IgD-negative memory B cell (primary cell): ENCODE data around the gene POMGNT2. TPM values are rescaled to one million over a fixed set of nuclear protein-coding genes. Genes with fewer than 3 reads are reported as not detected.

Experiments used
- H3K27ac Mint-ChIP-seq, 3 donors: one replicate each; pipeline ENCODE4 v1.8.0; 2020 to 2022; ENCODE audit warnings: mild to moderate bottlenecking in 3 of 3, mixed read lengths in 3 of 3, moderate library complexity in 1 of 3
- H3K27me3 Mint-ChIP-seq: one replicate; pipeline ENCODE4 v1.8.0; 2021; ENCODE audit warnings: mixed read lengths
- H3K36me3 Mint-ChIP-seq: one replicate; pipeline ENCODE4 v1.8.0; 2020; ENCODE audit warnings: mild to moderate bottlenecking, mixed read lengths
- H3K4me1 Mint-ChIP-seq, 3 donors: one replicate each; pipeline ENCODE4 v1.8.0; 2020 to 2022; ENCODE audit warnings: mixed read lengths in 3 of 3, mild to moderate bottlenecking in 1 of 3
- H3K4me3 Mint-ChIP-seq, 4 donors: one replicate each; pipeline ENCODE4 v1.8.0; 2020 to 2022; ENCODE audit warnings: mild to moderate bottlenecking in 4 of 4, mixed read lengths in 4 of 4, moderate library complexity in 3 of 4
- H3K9me3 Mint-ChIP-seq, 3 donors: one replicate each; pipeline ENCODE4 v1.8.0; 2020 to 2021; ENCODE audit warnings: mixed read lengths in 3 of 3, mild to moderate bottlenecking in 1 of 3
- polyA plus RNA-seq: library from polyadenylated mRNA; unstranded; fragments of 300-500 nt; fragmentation: Illumina TruSeq; gene quantifications from one replicate; pipeline ENCODE4 v1.2.3, GENCODE V29; 2021

The POMGNT2 gene
- polyA plus RNA-seq, 1 donor from 2014 or later = 4.1 TPM

DNA sequence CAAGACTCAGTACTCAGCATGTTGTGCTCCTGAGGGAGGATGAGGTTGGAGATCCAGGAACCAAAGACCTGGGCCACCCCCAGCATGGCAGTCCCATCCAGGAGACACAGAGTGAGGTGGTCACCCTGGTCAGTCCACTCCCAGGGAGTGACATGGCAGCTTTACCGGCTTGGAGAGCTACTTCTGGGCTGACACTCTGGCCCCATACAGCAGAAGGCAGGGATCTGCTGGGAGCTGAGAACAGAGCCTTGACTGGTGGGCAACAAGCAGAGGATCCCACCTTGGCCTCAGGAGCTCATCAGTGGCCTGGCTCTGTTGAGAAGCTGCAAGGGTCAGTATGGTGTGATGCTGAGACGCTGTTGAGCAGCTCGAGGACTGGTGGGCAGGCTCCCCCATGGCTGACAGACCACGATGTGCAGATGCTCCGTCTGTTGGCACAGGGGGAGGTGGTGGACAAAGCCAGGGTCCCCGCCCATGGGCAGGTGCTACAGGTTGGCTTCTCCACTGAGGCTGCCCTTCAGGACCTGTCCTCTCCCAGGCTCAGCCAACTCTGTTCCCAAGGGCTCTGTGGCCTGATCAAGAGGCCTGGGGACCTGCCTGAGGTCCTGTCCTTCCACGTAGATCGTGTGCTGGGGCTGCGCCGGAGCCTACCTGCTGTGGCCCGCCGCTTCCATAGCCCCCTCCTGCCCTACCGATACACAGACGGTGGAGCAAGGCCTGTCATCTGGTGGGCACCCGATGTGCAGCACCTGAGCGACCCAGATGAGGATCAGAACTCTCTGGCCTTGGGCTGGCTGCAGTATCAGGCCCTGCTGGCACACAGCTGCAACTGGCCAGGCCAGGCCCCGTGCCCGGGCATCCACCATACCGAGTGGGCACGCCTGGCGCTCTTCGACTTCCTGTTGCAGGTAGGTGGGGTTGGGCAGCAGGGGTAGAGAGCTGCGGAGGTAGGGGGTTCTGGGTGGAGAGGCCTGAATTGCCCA is 72.9 kb downstream of the POMGNT2 start:
- Mint-ChIP-seq H3K36me3 (no peaks in the 10 kb centered on the region), H3K27me3 (peaks cover 6% of the 10 kb centered on the region), H3K9me3 (no peaks in the 10 kb centered on the region), H3K4me3 (no peak overlapping the region), H3K4me1 (peaks cover 0 to 2% (median under 1%) of the 10 kb centered on the region in 3 donors), H3K27ac (no peak overlapping the region)

DNA sequence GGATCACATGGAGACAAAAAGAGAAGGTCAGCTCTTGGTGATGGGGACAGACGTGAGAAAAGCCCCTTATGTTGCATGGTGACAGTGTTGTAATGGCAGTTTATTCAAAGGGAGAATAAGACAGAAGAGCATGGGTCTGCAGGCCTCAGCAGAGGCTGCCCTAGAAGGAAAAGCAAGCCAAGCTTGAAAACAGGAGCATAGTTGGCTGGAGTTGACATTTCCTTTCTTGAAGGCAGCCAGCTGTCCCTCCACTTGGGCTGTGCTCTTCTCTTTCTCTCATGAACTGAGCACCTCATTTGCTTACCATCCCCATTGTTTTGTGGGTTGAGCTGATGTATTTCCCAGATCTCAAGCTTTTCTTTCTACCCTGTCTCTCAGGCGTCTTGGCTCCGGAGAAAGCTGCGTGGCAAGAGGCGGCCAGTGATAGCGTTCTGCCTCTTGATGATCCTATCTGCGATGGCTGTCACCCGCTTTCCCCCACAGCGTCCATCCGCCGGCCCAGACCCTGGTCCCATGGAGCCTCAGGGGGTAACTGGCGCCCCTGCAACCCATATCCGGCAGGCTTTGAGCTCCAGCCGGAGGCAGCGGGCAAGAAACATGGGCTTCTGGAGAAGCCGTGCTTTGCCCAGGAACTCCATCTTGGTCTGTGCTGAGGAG is 73.9 kb downstream of the POMGNT2 start:
- H3K9me3 Mint-ChIP-seq = peaks cover 0 to 1% (median 0%) of the 10 kb centered on the region in 3 donors
- H3K27ac Mint-ChIP-seq = no peak overlapping the region
- H3K36me3 Mint-ChIP-seq = no peaks in the 10 kb centered on the region
- no peak overlapping the region for H3K4me3 Mint-ChIP-seq
- peaks cover 6% of the 10 kb centered on the region for H3K27me3 Mint-ChIP-seq
- H3K4me1 Mint-ChIP-seq = peaks cover 0 to 2% (median 0%) of the 10 kb centered on the region in 3 donors

DNA sequence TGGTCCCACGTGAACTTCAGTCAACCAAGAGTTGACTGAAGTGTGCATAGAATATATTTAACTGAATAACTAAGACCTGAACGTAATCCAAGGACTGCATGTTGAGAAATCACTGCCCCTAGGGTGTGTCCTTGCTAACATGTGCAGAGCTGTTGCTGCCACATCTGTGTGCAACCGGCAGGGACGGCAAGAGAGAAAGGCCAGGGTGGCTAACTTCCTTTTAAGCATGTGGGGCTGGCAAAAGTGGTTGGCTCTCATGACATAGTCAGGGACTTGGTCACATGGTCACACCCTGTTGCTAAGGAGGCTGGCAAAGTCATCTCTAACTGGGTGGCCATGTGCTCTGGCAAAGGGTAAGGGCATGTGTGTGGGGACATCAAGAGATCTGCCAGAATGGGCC is 74.4 kb downstream of the POMGNT2 start:
- Mint-ChIP-seq H3K36me3 (no peaks in the 10 kb centered on the region), H3K27me3 (peaks cover 6% of the 10 kb centered on the region), H3K4me3 (no peak overlapping the region), H3K27ac (no peak overlapping the region), H3K9me3 (peaks cover 0 to 1% (median 0%) of the 10 kb centered on the region in 3 donors), H3K4me1 (peaks cover 0 to 2% (median 0%) of the 10 kb centered on the region in 3 donors)

DNA sequence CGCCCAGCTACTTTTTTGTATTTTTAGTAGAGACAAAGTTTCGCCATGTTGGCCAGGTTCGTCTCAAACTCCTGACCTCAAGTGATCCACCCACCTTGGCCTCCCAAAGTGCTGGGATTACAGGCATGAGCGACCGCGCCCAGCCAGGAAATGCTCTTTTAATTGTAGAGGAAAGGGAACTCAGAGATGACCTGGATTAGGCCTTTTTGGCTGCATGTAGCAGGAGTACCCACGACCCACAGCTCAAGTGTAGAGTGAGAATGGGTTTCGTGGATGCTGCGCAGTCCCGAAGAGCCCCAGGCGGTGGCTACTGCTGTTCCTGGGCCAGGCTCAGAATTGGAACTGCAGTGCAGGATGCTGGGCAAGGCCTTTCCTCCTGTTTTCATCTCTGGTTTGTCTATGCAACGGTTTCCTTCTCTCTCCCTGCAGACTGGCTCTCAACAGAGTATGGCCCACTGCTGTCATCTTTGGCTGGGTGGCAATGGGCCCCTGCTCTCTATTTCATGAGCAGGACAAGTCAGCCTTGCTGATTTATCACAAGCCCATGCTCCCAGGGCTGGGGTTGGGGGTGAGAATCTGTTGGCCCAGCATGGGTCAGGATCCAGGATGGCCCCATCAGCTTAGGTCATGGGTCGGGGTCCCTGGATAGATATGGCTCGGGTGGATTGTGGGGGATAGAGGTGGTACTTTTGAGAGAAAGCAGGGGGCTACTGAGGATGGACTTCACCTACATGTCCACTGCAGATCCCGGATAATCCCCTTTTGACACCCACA is 75.5 kb downstream of the POMGNT2 start:
- Mint-ChIP-seq H3K4me1 (peaks cover 0 to 2% (median 0%) of the 10 kb centered on the region in 3 donors), H3K27ac (no peak overlapping the region), H3K27me3 (peaks cover 6% of the 10 kb centered on the region), H3K36me3 (no peaks in the 10 kb centered on the region), H3K4me3 (no peak overlapping the region), H3K9me3 (peaks cover 0 to 1% (median 0%) of the 10 kb centered on the region in 3 donors)

Other genes starting within 250 kb of the POMGNT2 start
- gene CYP8B1, start 230.2 kb downstream of the POMGNT2 start, polyA plus RNA-seq = not detected
- gene ZNF662, start 199.9 kb downstream of the POMGNT2 start, polyA plus RNA-seq = not detected
- gene GASK1A, start 126.8 kb downstream of the POMGNT2 start, polyA plus RNA-seq = not detected
- gene SNRK, start 180.5 kb upstream of the POMGNT2 start, polyA plus RNA-seq = 24.8 TPM